ENCODE measurements around the gene VARS1.

The VARS1 gene

DNA sequence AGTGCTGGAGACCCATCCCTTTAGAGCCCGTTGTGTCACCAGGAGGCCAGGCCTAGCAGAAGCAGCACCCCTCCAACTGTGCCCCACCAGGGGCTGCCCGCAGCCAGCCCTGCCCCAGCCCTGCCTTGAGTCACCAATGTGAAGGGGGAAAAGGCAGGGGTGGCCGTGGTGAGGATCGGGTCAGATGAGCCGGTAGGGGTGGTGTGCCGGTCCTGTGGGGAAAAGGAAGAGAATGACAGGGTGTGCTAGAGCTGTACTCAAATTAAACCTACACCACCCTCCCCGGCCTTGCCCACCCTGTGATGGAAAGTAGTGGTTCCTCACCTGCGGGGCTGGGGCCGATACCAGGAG is 30.0 kb downstream of the VARS1 start:
- FAIRE-seq (no peak), DNase-seq (ENCODE audit: insufficient read length, low spot score) (no peak)
- no peak for TF ChIP-seq SPI1 (IDR thresholded peaks at IDR 0.05; ENCODE audit: low read depth, low read length)
- no peak for TF ChIP-seq POLR2AphosphoS5 (IDR thresholded peaks at IDR 0.05; ENCODE audit: low read depth, low read length)
- TF ChIP-seq POLR2A (IDR thresholded peaks at IDR 0.05; ENCODE audit: low read depth, low read length), result no peak
- no peak for TF ChIP-seq POU2F2 (IDR thresholded peaks at IDR 0.05; ENCODE audit: low read depth, low read length)
- TF ChIP-seq TAF1 (IDR thresholded peaks at IDR 0.05; ENCODE audit: low read depth, low read length), result no peak
- TF ChIP-seq PAX5 (IDR thresholded peaks at IDR 0.05; ENCODE audit: insufficient read depth, low read length, severe bottlenecking), result no peak

GRCh38 chr6:31764198-31764597 is 31.4 kb downstream of the VARS1 start:
- TF ChIP-seq POLR2AphosphoS5 (IDR thresholded peaks at IDR 0.05; ENCODE audit: low read depth, low read length) (no peak), TAF1 (IDR thresholded peaks at IDR 0.05; ENCODE audit: low read depth, low read length) (no peak), PAX5 (IDR thresholded peaks at IDR 0.05; ENCODE audit: insufficient read depth, low read length, severe bottlenecking) (no peak), POU2F2 (IDR thresholded peaks at IDR 0.05; ENCODE audit: low read depth, low read length) (no peak), POLR2A (IDR thresholded peaks at IDR 0.05; ENCODE audit: low read depth, low read length) (no peak), SPI1 (IDR thresholded peaks at IDR 0.05; ENCODE audit: low read depth, low read length) (no peak)
- DNase-seq (ENCODE audit: insufficient read length, low spot score) (no peak), FAIRE-seq (no peak)

DNA sequence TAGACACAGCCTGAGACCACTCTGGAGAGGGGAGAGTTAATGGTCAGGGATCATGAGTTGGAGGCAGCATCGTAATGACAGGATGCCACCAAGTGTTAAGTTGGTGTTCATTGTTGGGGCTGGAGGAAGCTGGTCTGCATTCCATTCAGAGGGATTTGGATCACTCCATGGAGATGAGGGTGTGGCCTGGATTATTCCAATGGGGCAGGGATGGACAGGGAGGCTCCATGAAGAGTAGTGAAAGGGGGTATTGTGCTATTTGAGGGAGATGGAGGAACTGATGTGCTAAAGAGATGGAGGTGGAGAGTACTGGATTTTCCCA is 32.0 kb downstream of the VARS1 start:
- FAIRE-seq (no peak), DNase-seq (ENCODE audit: insufficient read length, low spot score) (no peak)
- TF ChIP-seq SPI1 (IDR thresholded peaks at IDR 0.05; ENCODE audit: low read depth, low read length) (no peak), POU2F2 (IDR thresholded peaks at IDR 0.05; ENCODE audit: low read depth, low read length) (no peak), TAF1 (IDR thresholded peaks at IDR 0.05; ENCODE audit: low read depth, low read length) (no peak), POLR2A (IDR thresholded peaks at IDR 0.05; ENCODE audit: low read depth, low read length) (no peak), PAX5 (IDR thresholded peaks at IDR 0.05; ENCODE audit: insufficient read depth, low read length, severe bottlenecking) (no peak), POLR2AphosphoS5 (IDR thresholded peaks at IDR 0.05; ENCODE audit: low read depth, low read length) (no peak)

- no peak for FAIRE-seq
- TF ChIP-seq PAX5 (IDR thresholded peaks at IDR 0.05; ENCODE audit: insufficient read depth, low read length, severe bottlenecking), result no peak
- TF ChIP-seq POU2F2 (IDR thresholded peaks at IDR 0.05; ENCODE audit: low read depth, low read length), result no peak
- no peak for TF ChIP-seq POLR2AphosphoS5 (IDR thresholded peaks at IDR 0.05; ENCODE audit: low read depth, low read length)
- no peak for TF ChIP-seq SPI1 (IDR thresholded peaks at IDR 0.05; ENCODE audit: low read depth, low read length)
- DNase-seq (ENCODE audit: insufficient read length, low spot score), result no peak
Observed at GRCh38 chr6:31762878-31763618, 32.5 kb downstream of the VARS1 start.

GRCh38 chr6:31762356-31762755 is 33.2 kb downstream of the VARS1 start, which contains the start of gene SAPCD1:
TSS of gene SAPCD1 (plus strand) at chr6:31762656. CDS start at chr6:31763055, 399 bp downstream.
- no peak for TF ChIP-seq PAX5 (IDR thresholded peaks at IDR 0.05; ENCODE audit: insufficient read depth, low read length, severe bottlenecking)
- no peak for FAIRE-seq
- DNase-seq (ENCODE audit: insufficient read length, low spot score), result no peak

- TF ChIP-seq POLR2A (IDR thresholded peaks at IDR 0.05; ENCODE audit: low read depth, low read length) (no peak), POU2F2 (IDR thresholded peaks at IDR 0.05; ENCODE audit: low read depth, low read length) (no peak), SPI1 (IDR thresholded peaks at IDR 0.05; ENCODE audit: low read depth, low read length) (no peak), POLR2AphosphoS5 (IDR thresholded peaks at IDR 0.05; ENCODE audit: low read depth, low read length) (no peak), PAX5 (IDR thresholded peaks at IDR 0.05; ENCODE audit: insufficient read depth, low read length, severe bottlenecking) (no peak), TAF1 (IDR thresholded peaks at IDR 0.05; ENCODE audit: low read depth, low read length) (no peak)
- DNase-seq (ENCODE audit: insufficient read length, low spot score) (no peak), FAIRE-seq (no peak)
Observed at GRCh38 chr6:31761343-31761742, 34.2 kb downstream of the VARS1 start.

GRCh38 chr6:31760790-31761189 is 34.8 kb downstream of the VARS1 start:
- DNase-seq (ENCODE audit: insufficient read length, low spot score) (no peak), FAIRE-seq (no peak)
- no peak for TF ChIP-seq PAX5 (IDR thresholded peaks at IDR 0.05; ENCODE audit: insufficient read depth, low read length, severe bottlenecking)
- no peak for TF ChIP-seq POU2F2 (IDR thresholded peaks at IDR 0.05; ENCODE audit: low read depth, low read length)
- TF ChIP-seq POLR2A (IDR thresholded peaks at IDR 0.05; ENCODE audit: low read depth, low read length), result no peak
- no peak for TF ChIP-seq TAF1 (IDR thresholded peaks at IDR 0.05; ENCODE audit: low read depth, low read length)
- no peak for TF ChIP-seq POLR2AphosphoS5 (IDR thresholded peaks at IDR 0.05; ENCODE audit: low read depth, low read length)
- no peak for TF ChIP-seq SPI1 (IDR thresholded peaks at IDR 0.05; ENCODE audit: low read depth, low read length)

- FAIRE-seq (no peak), DNase-seq (ENCODE audit: insufficient read length, low spot score) (no peak)
- TF ChIP-seq TAF1 (IDR thresholded peaks at IDR 0.05; ENCODE audit: low read depth, low read length) (no peak), POLR2AphosphoS5 (IDR thresholded peaks at IDR 0.05; ENCODE audit: low read depth, low read length) (no peak), SPI1 (IDR thresholded peaks at IDR 0.05; ENCODE audit: low read depth, low read length) (no peak), POU2F2 (IDR thresholded peaks at IDR 0.05; ENCODE audit: low read depth, low read length) (no peak), POLR2A (IDR thresholded peaks at IDR 0.05; ENCODE audit: low read depth, low read length) (no peak), PAX5 (IDR thresholded peaks at IDR 0.05; ENCODE audit: insufficient read depth, low read length, severe bottlenecking) (no peak)
Observed at GRCh38 chr6:31758281-31758680, 37.3 kb downstream of the VARS1 start.

- DNase-seq (ENCODE audit: insufficient read length, low spot score) (no peak), FAIRE-seq (no peak)
- no peak for TF ChIP-seq POLR2A (IDR thresholded peaks at IDR 0.05; ENCODE audit: low read depth, low read length)
- no peak for TF ChIP-seq POU2F2 (IDR thresholded peaks at IDR 0.05; ENCODE audit: low read depth, low read length)
- no peak for TF ChIP-seq TAF1 (IDR thresholded peaks at IDR 0.05; ENCODE audit: low read depth, low read length)
- TF ChIP-seq SPI1 (IDR thresholded peaks at IDR 0.05; ENCODE audit: low read depth, low read length), result no peak
- TF ChIP-seq POLR2AphosphoS5 (IDR thresholded peaks at IDR 0.05; ENCODE audit: low read depth, low read length), result no peak
- TF ChIP-seq PAX5 (IDR thresholded peaks at IDR 0.05; ENCODE audit: insufficient read depth, low read length, severe bottlenecking), result no peak
Observed at GRCh38 chr6:31752739-31753319, 42.7 kb downstream of the VARS1 start.

Measured in GM12891 (cell line).